ENCODE measurements around the gene KRTAP4-3.

DNA sequence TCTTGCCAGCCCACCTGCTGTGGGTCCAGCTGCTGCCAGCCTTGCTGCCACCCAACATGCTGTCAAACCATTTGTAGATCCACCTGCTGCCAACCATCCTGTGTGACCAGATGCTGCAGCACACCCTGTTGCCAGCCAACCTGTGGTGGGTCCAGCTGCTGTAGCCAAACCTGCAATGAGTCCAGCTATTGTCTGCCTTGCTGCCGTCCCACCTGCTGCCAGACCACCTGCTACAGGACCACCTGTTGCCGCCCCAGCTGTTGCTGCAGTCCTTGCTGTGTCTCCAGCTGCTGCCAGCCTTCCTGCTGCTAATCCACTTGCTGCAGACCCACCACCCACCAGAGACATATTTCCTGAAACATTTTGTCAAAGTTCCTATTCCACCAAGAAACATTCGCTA lies 22.3 kb upstream of the KRTAP4-3 start:
- TF ChIP-seq EZH2 (IDR thresholded peaks at IDR 0.05) (no peak), POLR2AphosphoS5 (IDR thresholded peaks at IDR 0.05; ENCODE audit: borderline replicate concordance, low read depth, low read length) (no peak), FOXP2 (optimal IDR thresholded peaks at IDR 0.05; ENCODE audit: control extremely low read depth, extremely low read length, insufficient read depth) (no peak)
